A549 (cell line): ENCODE results near the gene NPHS1.

Experiments
- CHD2 ChIP-seq: fragments of 150-350 bp; IDR thresholded peaks from 2 replicates; pipeline ENCODE4 v1.6.1; 2014; ENCODE audit warnings: low read length; ENCODE audit not compliant: partially characterized antibody
- CTCF ChIP-seq: fragments of >200 bp; sonication (Bioruptor Twin); formaldehyde crosslinking; IDR thresholded peaks from 3 replicates; pipeline ENCODE4 v1.5.1; 2016
- EP300 ChIP-seq, 2 experiments: fragments of >200 bp; sonication (Bioruptor Twin); formaldehyde crosslinking; IDR thresholded peaks; 2 replicates in 1 of 2; 3 replicates in 1 of 2; pipeline ENCODE4 v1.6.1; 2016 to 2017
- JUNB ChIP-seq: fragments of >200 bp; sonication (Bioruptor Twin); formaldehyde crosslinking; IDR thresholded peaks from 2 replicates; pipeline ENCODE4 v1.6.1; 2016
- MAZ ChIP-seq: fragments of 150-350 bp; IDR thresholded peaks from 2 replicates; pipeline ENCODE4 v1.6.1; 2014; ENCODE audit warnings: antibody characterized with exemption, low read depth, low read length, borderline replicate concordance
- POLR2A ChIP-seq: IDR thresholded peaks from 2 replicates; pipeline ENCODE4 v1.6.1; 2012; ENCODE audit warnings: mild to moderate bottlenecking, low read length
- POLR2AphosphoS2 ChIP-seq: conservative IDR thresholded peaks from 2 replicates; pipeline ENCODE4 v1.6.1; 2012; ENCODE audit warnings: low read length, improper control_type of control experiment, inconsistent platforms
- RARB ChIP-seq: fragments of 250-450 bp; sonication (Bioruptor Pico); IDR thresholded peaks from 2 replicates; pipeline ENCODE4 v1.8.0; 2021; ENCODE audit warnings: mild to moderate bottlenecking, moderate library complexity
- SMC3 ChIP-seq: fragments of >200 bp; sonication (Bioruptor Twin); formaldehyde crosslinking; IDR thresholded peaks from 3 replicates; pipeline ENCODE4 v1.6.1; 2018; ENCODE audit warnings: inconsistent platforms
- ZFP36 ChIP-seq: fragments of 450-650 bp; IDR thresholded peaks from 2 replicates; pipeline ENCODE4 v1.6.1; 2014; ENCODE audit warnings: borderline replicate concordance; ENCODE audit not compliant: partially characterized antibody

- TF ChIP-seq EP300 (IDR thresholded peaks at IDR 0.05) (no peak), POLR2A (no peak), CTCF (peak; percentile 98), SMC3 (peak; percentile 98), CHD2 (no peak), RARB (CRISPR knock-in tag) (no peak), JUNB (no peak), ZFP36 (no peak), POLR2AphosphoS2 (no peak), MAZ (no peak)
Observed at GRCh38 chr19:35882114-35882832, 30.0 kb upstream of the NPHS1 start.
